ENCODE measurements around the gene PCDHGA9. TPM values are rescaled to one million over a fixed set of nuclear protein-coding genes. Genes with fewer than 3 reads are reported as not detected.
"Not testable (repeated sequence)": the region's sequence is repeated elsewhere in the genome, so short reads cannot be mapped to it uniquely, and the experiment has no call there.

The PCDHGA9 gene
- total and polyA plus RNA-seq, 3 donors from 2014 or later = 1.1 to 13.1 (median 13.0) TPM

DNA sequence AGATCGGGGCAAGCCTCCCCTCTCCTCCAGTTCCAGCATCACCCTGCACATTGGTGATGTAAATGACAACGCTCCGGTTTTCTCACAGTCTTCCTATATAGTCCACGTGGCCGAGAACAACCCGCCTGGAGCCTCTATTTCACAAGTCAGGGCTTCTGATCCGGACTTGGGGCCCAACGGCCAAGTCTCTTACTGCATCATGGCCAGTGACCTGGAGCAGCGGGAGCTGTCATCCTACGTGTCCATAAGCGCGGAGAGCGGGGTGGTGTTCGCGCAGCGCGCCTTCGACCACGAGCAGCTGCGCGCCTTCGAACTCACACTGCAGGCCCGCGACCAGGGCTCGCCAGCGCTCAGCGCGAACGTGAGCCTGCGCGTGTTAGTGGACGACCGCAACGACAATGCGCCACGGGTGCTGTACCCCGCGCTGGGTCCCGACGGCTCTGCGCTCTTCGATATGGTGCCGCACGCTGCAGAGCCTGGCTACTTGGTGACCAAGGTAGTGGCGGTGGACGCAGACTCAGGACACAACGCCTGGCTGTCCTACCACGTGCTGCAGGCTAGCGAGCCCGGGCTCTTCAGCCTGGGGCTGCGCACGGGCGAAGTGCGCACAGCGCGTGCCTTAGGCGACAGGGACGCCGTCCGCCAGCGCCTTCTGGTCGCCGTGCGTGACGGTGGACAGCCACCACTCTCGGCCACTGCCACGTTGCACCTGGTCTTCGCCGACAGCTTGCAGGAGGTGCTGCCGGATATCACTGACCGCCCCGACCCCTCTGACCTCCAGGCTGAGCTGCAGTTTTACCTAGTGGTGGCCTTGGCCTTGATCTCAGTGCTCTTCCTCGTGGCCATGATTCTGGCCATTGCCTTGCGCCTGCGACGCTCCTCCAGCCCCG is 13.2 kb upstream of the PCDHGA9 start:
- intact Hi-C loops (cut with DNase I; ENCODE audit: low total_unique reads) = no loop called here
- 33 to 35% methylated on average over 23 to 73 of the region's 77 CpGs for WGBS, 2 donors
- H3K9me3 ChIP-seq = no peaks in the 10 kb centered on the region
- no peak overlapping the region for H3K4me3 ChIP-seq
- no peaks in the 10 kb centered on the region for H3K4me1 ChIP-seq
- no peaks in the 10 kb centered on the region for H3K27me3 ChIP-seq
- no peak overlapping the region for H3K27ac ChIP-seq
- no peaks in the 10 kb centered on the region for H3K36me3 ChIP-seq (ENCODE audit: low read depth, missing control alignments)
- no peak for DNase-seq
- TF ChIP-seq, protein P1, sequence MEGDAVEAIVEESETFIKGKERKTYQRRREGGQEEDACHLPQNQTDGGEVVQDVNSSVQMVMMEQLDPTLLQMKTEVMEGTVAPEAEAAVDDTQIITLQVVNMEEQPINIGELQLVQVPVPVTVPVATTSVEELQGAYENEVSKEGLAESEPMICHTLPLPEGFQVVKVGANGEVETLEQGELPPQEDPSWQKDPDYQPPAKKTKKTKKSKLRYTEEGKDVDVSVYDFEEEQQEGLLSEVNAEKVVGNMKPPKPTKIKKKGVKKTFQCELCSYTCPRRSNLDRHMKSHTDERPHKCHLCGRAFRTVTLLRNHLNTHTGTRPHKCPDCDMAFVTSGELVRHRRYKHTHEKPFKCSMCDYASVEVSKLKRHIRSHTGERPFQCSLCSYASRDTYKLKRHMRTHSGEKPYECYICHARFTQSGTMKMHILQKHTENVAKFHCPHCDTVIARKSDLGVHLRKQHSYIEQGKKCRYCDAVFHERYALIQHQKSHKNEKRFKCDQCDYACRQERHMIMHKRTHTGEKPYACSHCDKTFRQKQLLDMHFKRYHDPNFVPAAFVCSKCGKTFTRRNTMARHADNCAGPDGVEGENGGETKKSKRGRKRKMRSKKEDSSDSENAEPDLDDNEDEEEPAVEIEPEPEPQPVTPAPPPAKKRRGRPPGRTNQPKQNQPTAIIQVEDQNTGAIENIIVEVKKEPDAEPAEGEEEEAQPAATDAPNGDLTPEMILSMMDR (IDR thresholded peaks at IDR 0.05) = no peak
- TF ChIP-seq POLR2A (IDR thresholded peaks at IDR 0.05) = no peak

DNA sequence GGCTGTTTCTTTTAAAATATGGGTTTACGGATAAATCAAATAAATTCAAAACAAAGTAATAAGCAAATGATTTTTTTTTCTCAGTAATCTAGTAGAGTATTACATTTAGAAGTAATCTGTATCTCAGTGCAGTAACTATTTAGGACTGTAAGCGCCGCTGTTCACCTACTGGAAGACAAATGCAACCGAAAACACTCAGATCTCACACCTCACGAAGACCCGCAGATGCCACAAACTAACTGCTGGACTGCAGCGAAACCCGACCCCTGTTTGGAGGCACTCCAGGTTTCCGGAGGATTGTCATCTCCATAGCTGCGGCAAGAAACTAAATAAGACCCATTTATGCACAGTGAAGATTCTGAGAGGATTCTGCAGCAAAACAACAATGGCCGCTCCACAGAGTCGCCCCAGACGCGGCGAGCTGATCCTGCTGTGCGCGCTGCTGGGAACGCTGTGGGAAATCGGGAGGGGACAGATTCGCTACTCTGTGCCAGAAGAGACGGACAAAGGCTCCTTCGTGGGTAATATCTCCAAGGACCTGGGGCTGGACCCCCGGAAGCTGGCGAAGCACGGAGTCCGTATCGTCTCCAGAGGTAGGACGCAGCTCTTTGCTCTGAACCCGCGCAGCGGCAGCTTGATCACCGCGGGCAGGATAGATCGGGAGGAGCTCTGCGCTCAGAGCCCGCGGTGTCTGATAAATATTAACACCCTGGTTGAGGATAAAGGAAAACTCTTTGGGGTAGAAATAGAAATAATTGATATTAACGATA is 10.0 kb upstream of the PCDHGA9 start, which contains the start of gene PCDHGA8:
Gene PCDHGA8, plus strand, starts transcription at position 205 of the 770 bp plus-strand sequence. Its CDS starts 181 bp downstream, at position 386.
- no peaks in the 10 kb centered on the region for H3K4me1 ChIP-seq
- 25 to 28% methylated on average over 33 to 38 of the region's 38 CpGs for WGBS, 2 donors
- H3K27me3 ChIP-seq = no peaks in the 10 kb centered on the region
- H3K36me3 ChIP-seq (ENCODE audit: low read depth, missing control alignments) = no peaks in the 10 kb centered on the region
- no peaks in the 10 kb centered on the region for H3K9me3 ChIP-seq
- intact Hi-C loops (cut with DNase I; ENCODE audit: low total_unique reads) = no loop called here
- peak within 1 kb of the TSS in 1 of 2 donors; percentile 38 for H3K4me3 ChIP-seq
- DNase-seq = no peak
- no peak for TF ChIP-seq POLR2A (IDR thresholded peaks at IDR 0.05)
- TF ChIP-seq, protein P1 (IDR thresholded peaks at IDR 0.05) = no peak
- no peak within 1 kb of the TSS for H3K27ac ChIP-seq

DNA sequence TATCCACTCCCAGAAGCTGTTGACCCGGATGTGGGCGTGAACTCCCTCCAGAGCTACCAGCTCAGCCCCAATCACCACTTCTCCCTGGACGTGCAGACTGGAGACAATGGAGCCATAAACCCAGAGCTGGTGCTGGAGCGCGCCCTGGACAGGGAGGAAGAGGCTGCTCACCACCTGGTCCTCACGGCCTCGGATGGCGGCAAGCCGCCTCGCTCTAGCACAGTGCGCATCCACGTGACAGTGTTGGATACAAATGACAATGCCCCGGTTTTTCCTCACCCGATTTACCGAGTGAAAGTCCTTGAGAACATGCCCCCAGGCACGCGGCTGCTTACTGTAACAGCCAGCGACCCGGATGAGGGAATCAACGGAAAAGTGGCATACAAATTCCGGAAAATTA is 9.3 kb upstream of the PCDHGA9 start:
- no peak for DNase-seq
- intact Hi-C loops (cut with DNase I; ENCODE audit: low total_unique reads) = no loop called here

DNA sequence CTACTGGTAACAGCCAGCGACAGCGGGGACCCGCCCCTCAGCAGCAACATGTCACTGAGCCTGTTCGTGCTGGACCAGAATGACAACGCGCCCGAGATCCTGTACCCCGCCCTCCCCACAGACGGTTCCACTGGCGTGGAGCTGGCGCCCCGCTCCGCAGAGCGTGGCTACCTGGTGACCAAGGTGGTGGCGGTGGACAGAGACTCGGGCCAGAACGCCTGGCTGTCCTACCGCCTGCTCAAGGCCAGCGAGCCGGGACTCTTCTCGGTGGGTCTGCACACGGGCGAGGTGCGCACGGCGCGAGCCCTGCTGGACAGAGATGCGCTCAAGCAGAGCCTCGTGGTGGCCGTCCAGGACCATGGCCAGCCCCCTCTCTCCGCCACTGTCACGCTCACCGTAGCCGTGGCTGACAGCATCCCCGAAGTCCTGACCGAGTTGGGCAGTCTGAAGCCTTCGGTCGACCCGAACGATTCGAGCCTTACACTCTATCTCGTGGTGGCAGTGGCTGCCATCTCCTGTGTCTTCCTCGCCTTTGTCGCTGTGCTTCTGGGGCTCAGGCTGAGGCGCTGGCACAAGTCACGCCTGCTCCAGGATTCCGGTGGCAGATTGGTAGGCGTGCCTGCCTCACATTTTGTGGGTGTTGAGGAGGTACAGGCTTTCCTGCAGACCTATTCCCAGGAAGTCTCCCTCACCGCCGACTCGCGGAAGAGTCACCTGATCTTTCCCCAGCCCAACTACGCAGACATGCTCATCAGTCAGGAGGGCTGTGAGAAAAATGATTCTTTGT is 8.0 kb upstream of the PCDHGA9 start:
- H3K27me3 ChIP-seq; H3K4me3 ChIP-seq; H3K9me3 ChIP-seq; intact Hi-C loops (cut with DNase I; ENCODE audit: low total_unique reads); H3K27ac ChIP-seq; H3K36me3 ChIP-seq (ENCODE audit: low read depth, missing control alignments); H3K4me1 ChIP-seq; DNase-seq: not testable (repeated sequence)
- 32 to 34% methylated on average over 13 to 51 of the region's 53 CpGs for WGBS, 2 donors

More for the DNA sequence above, 9.3 kb upstream of the PCDHGA9 start:
- Histone ChIP-seq H3K27me3 (no peaks in the 10 kb centered on the region), H3K36me3 (ENCODE audit: low read depth, missing control alignments) (no peaks in the 10 kb centered on the region), H3K4me1 (no peaks in the 10 kb centered on the region), H3K27ac (no peak overlapping the region), H3K4me3 (peak overlapping the region in 1 of 2 donors; percentile 38), H3K9me3 (no peaks in the 10 kb centered on the region)
- 24 to 33% methylated on average over 21 of the region's 21 CpGs for WGBS, 2 donors
- TF ChIP-seq, protein P1 (IDR thresholded peaks at IDR 0.05) = no peak

Measured in testis (tissue), 3 donors.